Measurements from ENCODE around the gene TMEM131.

DNA sequence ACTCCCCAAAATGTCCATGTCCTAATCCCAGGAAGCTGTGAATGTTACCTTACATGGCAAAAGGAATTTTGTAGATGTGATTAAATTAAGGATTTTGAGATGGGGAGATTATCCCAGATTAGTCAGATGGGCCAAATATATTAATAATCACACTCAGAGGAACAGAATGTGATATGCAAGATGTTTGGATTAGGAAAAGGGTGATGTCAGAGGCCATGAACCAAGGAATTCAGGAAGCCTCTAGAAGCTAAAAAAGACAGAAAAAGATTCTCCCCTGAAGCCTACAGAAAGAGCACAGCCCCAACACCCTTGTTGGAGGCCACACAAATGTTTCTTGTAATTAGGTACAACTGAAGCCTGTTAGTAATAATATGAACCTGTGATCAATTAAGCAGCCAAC is 13.1 kb downstream of the TMEM131 start:
- TF ChIP-seq, protein P1, sequence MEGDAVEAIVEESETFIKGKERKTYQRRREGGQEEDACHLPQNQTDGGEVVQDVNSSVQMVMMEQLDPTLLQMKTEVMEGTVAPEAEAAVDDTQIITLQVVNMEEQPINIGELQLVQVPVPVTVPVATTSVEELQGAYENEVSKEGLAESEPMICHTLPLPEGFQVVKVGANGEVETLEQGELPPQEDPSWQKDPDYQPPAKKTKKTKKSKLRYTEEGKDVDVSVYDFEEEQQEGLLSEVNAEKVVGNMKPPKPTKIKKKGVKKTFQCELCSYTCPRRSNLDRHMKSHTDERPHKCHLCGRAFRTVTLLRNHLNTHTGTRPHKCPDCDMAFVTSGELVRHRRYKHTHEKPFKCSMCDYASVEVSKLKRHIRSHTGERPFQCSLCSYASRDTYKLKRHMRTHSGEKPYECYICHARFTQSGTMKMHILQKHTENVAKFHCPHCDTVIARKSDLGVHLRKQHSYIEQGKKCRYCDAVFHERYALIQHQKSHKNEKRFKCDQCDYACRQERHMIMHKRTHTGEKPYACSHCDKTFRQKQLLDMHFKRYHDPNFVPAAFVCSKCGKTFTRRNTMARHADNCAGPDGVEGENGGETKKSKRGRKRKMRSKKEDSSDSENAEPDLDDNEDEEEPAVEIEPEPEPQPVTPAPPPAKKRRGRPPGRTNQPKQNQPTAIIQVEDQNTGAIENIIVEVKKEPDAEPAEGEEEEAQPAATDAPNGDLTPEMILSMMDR (IDR thresholded peaks at IDR 0.05) = no peak
- no peak for TF ChIP-seq POLR2A (IDR thresholded peaks at IDR 0.05)

Data from lower leg skin (tissue), 3 donors.